HCT116 (cell line): ENCODE data around the gene PRSS16.

ENCODE experiments used
- CBX3 ChIP-seq: IDR thresholded peaks from 2 replicates; pipeline ENCODE4 v1.6.1; 2012; ENCODE audit warnings: low read depth
- CTCF ChIP-seq, 3 experiments: fragments of 200-600 bp in 1 of 3; sonication (generic) in 1 of 3; IDR thresholded peaks in 2 of 3; conservative IDR thresholded peaks in 1 of 3; 2 replicates each; pipeline ENCODE4 v1.5.1; 2012 to 2017; ENCODE audit warnings: low read depth in 2 of 3, low read length in 2 of 3, antibody characterized with exemption in 1 of 3, borderline replicate concordance in 1 of 3, control low read depth in 1 of 3, mild to moderate bottlenecking in 1 of 3, mixed read lengths in 1 of 3, mixed run types in 1 of 3, moderate library complexity in 1 of 3; ENCODE audit not compliant: insufficient read depth in 1 of 3
- EZH2 ChIP-seq: fragments of 200-600 bp; sonication (generic); IDR thresholded peaks from 2 replicates; pipeline ENCODE4 v1.6.1; 2017; ENCODE audit warnings: antibody characterized with exemption, mixed run types
- EZH2phosphoT487 ChIP-seq: fragments of 200-600 bp; IDR thresholded peaks from 2 replicates; pipeline ENCODE4 v1.6.1; 2018; ENCODE audit warnings: antibody characterized with exemption, borderline replicate concordance
- FOSL1 ChIP-seq: IDR thresholded peaks from 2 replicates; pipeline ENCODE4 v1.6.1; 2012; ENCODE audit warnings: low read depth
- MAX ChIP-seq: IDR thresholded peaks from 2 replicates; pipeline ENCODE4 v1.6.1; 2012
- POLR2A ChIP-seq: IDR thresholded peaks from 2 replicates; pipeline ENCODE4 v1.7.0; 2011; ENCODE audit warnings: borderline replicate concordance; ENCODE audit not compliant: insufficient read depth, insufficient read length; ENCODE audit errors: extremely low read depth
- RAD21 ChIP-seq: IDR thresholded peaks from 2 replicates; pipeline ENCODE4 v1.6.1; 2012; ENCODE audit warnings: low read depth, mild to moderate bottlenecking
- SIN3A ChIP-seq: IDR thresholded peaks from 2 replicates; pipeline ENCODE4 v1.6.1; 2012; ENCODE audit warnings: low read depth
- SP1 ChIP-seq: IDR thresholded peaks from 2 replicates; pipeline ENCODE4 v1.6.1; 2012; ENCODE audit warnings: low read depth
- YY1 ChIP-seq: IDR thresholded peaks from 2 replicates; pipeline ENCODE4 v1.6.1; 2011; ENCODE audit warnings: low read length, low read depth, moderate library complexity, mild to moderate bottlenecking; ENCODE audit not compliant: insufficient replicate concordance; ENCODE audit errors: extremely low read depth
- ZNF274 ChIP-seq: fragments of 200-500 bp; sonication (Bioruptor generic); IDR thresholded peaks from 2 replicates; pipeline ENCODE4 v1.6.1; 2014; ENCODE audit warnings: mild to moderate bottlenecking, low read depth, low read length, inconsistent platforms

- TF ChIP-seq EZH2 (no peak), CTCF (IDR thresholded peaks at IDR 0.05 in 2 of 3, conservative IDR thresholded peaks at IDR 0.05 in 1 of 3; ENCODE audit: borderline replicate concordance in 1 of 3, insufficient read depth in 1 of 3, low read depth in 2 of 3, low read length in 2 of 3) (no peak), EZH2phosphoT487 (no peak), FOSL1 (no peak), POLR2A (no peak), CBX3 (no peak), SIN3A (no peak), YY1 (no peak), RAD21 (no peak), SP1 (no peak), ZNF274 (no peak), MAX (no peak)
Observed at GRCh38 chr6:27273783-27274182, 26.3 kb downstream of the PRSS16 start.
